HCT116 (cell line): Measurements from ENCODE around the gene EIF5A2.
"Not testable (repeated sequence)": the region's sequence is repeated elsewhere in the genome, so short reads cannot be mapped to it uniquely, and the experiment has no call there.

Experiments
- RAD21 ChIP-seq: IDR thresholded peaks from 2 replicates; pipeline ENCODE4 v1.6.1; 2012; ENCODE audit warnings: low read depth, mild to moderate bottlenecking
- TF ChIP-seq, protein P1 (sequence below), 3 experiments: fragments of 200-600 bp in 1 of 3; sonication (generic) in 1 of 3; IDR thresholded peaks in 2 of 3; conservative IDR thresholded peaks in 1 of 3; 2 replicates each; pipeline ENCODE4 v1.5.1; 2012 to 2017; ENCODE audit warnings: low read depth in 2 of 3, low read length in 2 of 3, antibody characterized with exemption in 1 of 3, borderline replicate concordance in 1 of 3, control low read depth in 1 of 3, mild to moderate bottlenecking in 1 of 3, mixed read lengths in 1 of 3, mixed run types in 1 of 3, moderate library complexity in 1 of 3; ENCODE audit not compliant: insufficient read depth in 1 of 3

DNA sequence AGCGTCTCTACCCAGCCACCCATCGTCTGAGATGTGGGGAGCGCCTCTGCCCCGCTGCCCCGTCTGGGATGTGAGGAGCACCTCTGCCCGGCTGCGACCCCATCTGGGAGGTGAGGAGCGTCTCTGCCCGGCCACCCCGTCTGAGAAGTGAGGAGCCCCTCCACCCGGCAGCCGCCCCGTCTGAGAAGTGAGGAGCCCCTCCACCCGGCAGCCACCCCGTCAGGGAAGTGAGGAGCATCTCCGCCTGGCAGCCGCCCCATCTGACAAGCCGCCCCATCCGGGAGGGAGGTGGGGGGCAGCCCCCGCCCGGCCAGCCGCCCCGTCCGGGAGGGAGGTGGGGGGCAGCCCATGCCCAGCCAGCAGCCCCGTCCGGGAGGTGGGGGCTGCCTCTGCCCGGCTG lies 15.1 kb upstream of the EIF5A2 start:
- TF ChIP-seq RAD21 = not testable (repeated sequence)
- TF ChIP-seq, protein P1, sequence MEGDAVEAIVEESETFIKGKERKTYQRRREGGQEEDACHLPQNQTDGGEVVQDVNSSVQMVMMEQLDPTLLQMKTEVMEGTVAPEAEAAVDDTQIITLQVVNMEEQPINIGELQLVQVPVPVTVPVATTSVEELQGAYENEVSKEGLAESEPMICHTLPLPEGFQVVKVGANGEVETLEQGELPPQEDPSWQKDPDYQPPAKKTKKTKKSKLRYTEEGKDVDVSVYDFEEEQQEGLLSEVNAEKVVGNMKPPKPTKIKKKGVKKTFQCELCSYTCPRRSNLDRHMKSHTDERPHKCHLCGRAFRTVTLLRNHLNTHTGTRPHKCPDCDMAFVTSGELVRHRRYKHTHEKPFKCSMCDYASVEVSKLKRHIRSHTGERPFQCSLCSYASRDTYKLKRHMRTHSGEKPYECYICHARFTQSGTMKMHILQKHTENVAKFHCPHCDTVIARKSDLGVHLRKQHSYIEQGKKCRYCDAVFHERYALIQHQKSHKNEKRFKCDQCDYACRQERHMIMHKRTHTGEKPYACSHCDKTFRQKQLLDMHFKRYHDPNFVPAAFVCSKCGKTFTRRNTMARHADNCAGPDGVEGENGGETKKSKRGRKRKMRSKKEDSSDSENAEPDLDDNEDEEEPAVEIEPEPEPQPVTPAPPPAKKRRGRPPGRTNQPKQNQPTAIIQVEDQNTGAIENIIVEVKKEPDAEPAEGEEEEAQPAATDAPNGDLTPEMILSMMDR (IDR thresholded peaks at IDR 0.05 in 2 of 3, conservative IDR thresholded peaks at IDR 0.05 in 1 of 3; ENCODE audit: borderline replicate concordance in 1 of 3, insufficient read depth in 1 of 3, low read depth in 2 of 3, low read length in 2 of 3) = not testable (repeated sequence)
